Lung (tissue), 12 donors: Measurements from ENCODE around the gene KBTBD4. TPM values are rescaled to one million over a fixed set of nuclear protein-coding genes. Genes with fewer than 3 reads are reported as not detected.

ENCODE experiments used
- ATAC-seq: fragments of 200-7000 bp; cut with Tn5 transposase; one replicate; pipeline ENCODE4 v1.9.1; 2020; ENCODE audit warnings: moderate number of reproducible peaks; ENCODE audit not compliant: insufficient read depth, low FRiP score
- DNase-seq, 3 donors: peaks; one replicate each; pipeline ENCODE4 v3.0.0-alpha.2; 2013 to 2017
- H3K27ac ChIP-seq, 2 donors: one replicate each; pipeline ENCODE4 v1.5.1; 2013; ENCODE audit warnings: mild to moderate bottlenecking in 2 of 2, moderate library complexity in 2 of 2, control low read depth in 1 of 2, inconsistent platforms in 1 of 2, low read depth in 1 of 2, low read length in 1 of 2
- H3K27me3 ChIP-seq, 3 donors: one replicate each; pipeline ENCODE4 v1.5.1; 2013; ENCODE audit warnings: low read length in 2 of 3; ENCODE audit not compliant: control insufficient read depth in 3 of 3, insufficient read depth in 3 of 3
- H3K36me3 ChIP-seq, 4 donors: one replicate each; pipeline ENCODE4 v1.5.1; 2013; ENCODE audit warnings: low read length in 4 of 4, mild to moderate bottlenecking in 1 of 4, moderate library complexity in 1 of 4; ENCODE audit not compliant: control insufficient read depth in 4 of 4, insufficient read depth in 4 of 4
- H3K4me1 ChIP-seq, 5 donors: one replicate each; pipeline ENCODE4 v1.5.1; 2013; ENCODE audit warnings: low read length in 5 of 5, mild to moderate bottlenecking in 2 of 5, moderate library complexity in 1 of 5; ENCODE audit not compliant: control insufficient read depth in 5 of 5, insufficient read depth in 5 of 5
- H3K4me3 ChIP-seq: one replicate; pipeline ENCODE4 v1.5.1; 2013; ENCODE audit warnings: mild to moderate bottlenecking, control low read depth, moderate library complexity
- H3K9ac ChIP-seq, 2 donors: one replicate each; pipeline ENCODE4 v1.5.1; 2013; ENCODE audit warnings: low read length in 2 of 2, control low read depth in 1 of 2; ENCODE audit not compliant: insufficient read depth in 1 of 2
- H3K9me3 ChIP-seq, 4 donors: one replicate each; pipeline ENCODE4 v1.5.1; 2013; ENCODE audit warnings: low read length in 3 of 4, mild to moderate bottlenecking in 1 of 4, moderate library complexity in 1 of 4; ENCODE audit not compliant: control insufficient read depth in 4 of 4, insufficient read depth in 3 of 4
- CTCF ChIP-seq: IDR thresholded peaks from 2 replicates; pipeline ENCODE4 v1.5.1; 2012; ENCODE audit warnings: mild to moderate bottlenecking; ENCODE audit errors: control extremely low read depth, extremely low read depth
- WGBS, 2 donors: extraction: QIAGEN DNeasy Blood & Tissue Kit; methylation state at CpG; one replicate each; pipeline ENCODE4 v1.1.7; 2013; 5-methylcytosine and 5-hydroxymethylcytosine counted together
- polyA plus RNA-seq, 2 donors: library from polyadenylated mRNA; stranded (reverse); fragments of 200-250 nt; gene quantifications; one replicate each; pipeline ENCODE4 v1.2.1, GENCODE V29; 2013
- total RNA-seq, 2 donors: library from RNA; depleted of rRNA in 1 of 2; stranded (reverse); fragments of >200 nt in 1 of 2; gene quantifications; one replicate each; pipeline ENCODE4 v1.2.1, GENCODE V29; 2014 to 2021
- donor health status: control.
- donor health status: control.
- donor health status: Bipolar disorder and iron deficiency.
- donor health status: healthy.
- donor health status: DM: yes; HTN: yes; CAD: no.

The KBTBD4 gene
- total and polyA plus RNA-seq, 4 donors = 5.8 to 17.1 (median 15.9) TPM

GRCh38 chr11:47592970-47593369 lies 14.2 kb upstream of the KBTBD4 start:
- H3K27ac ChIP-seq = no peak overlapping the region
- 54 to 69% methylated on average over 2 of the region's 2 CpGs for whole genome bisulfite sequencing, 2 donors
- H3K9ac ChIP-seq = no peak overlapping the region
- H3K36me3 ChIP-seq = peaks cover 0 to 3% (median 0%) of the 10 kb centered on the region in 4 donors
- H3K9me3 ChIP-seq = peaks cover 0 to 4% (median 0%) of the 10 kb centered on the region in 4 donors
- TF ChIP-seq CTCF = no peak
- ATAC-seq = no peak
- H3K4me3 ChIP-seq = no peak overlapping the region
- H3K4me1 ChIP-seq = peaks cover 0 to 24% (median 5%) of the 10 kb centered on the region in 5 donors
- no peak for DNase-seq
- peaks cover 0 to 23% (median 12%) of the 10 kb centered on the region in 3 donors for H3K27me3 ChIP-seq

GRCh38 chr11:47592251-47592650 lies 13.5 kb upstream of the KBTBD4 start:
- DNase-seq (no peak), ATAC-seq (no peak)
- Histone ChIP-seq H3K27me3 (peaks cover 0 to 23% (median 12%) of the 10 kb centered on the region in 3 donors), H3K36me3 (peaks cover 0 to 3% (median 0%) of the 10 kb centered on the region in 4 donors), H3K4me1 (peaks cover 0 to 24% (median 5%) of the 10 kb centered on the region in 5 donors), H3K4me3 (no peak overlapping the region), H3K9ac (no peak overlapping the region), H3K27ac (no peak overlapping the region), H3K9me3 (peaks cover 0 to 4% (median 0%) of the 10 kb centered on the region in 4 donors)
- TF ChIP-seq CTCF = no peak
- WGBS, 2 donors = 34 to 64% methylated on average over 4 of the region's 4 CpGs

GRCh38 chr11:47591764-47592163 lies 13.0 kb upstream of the KBTBD4 start:
- no peak overlapping the region for H3K27ac ChIP-seq
- DNase-seq = no peak

More at GRCh38 chr11:47591764-47592163, 13.0 kb upstream of the KBTBD4 start:
- peaks cover 0 to 4% (median 0%) of the 10 kb centered on the region in 4 donors for H3K9me3 ChIP-seq
- no peak overlapping the region for H3K9ac ChIP-seq
- no peak for TF ChIP-seq CTCF
- peaks cover 0 to 3% (median 0%) of the 10 kb centered on the region in 4 donors for H3K36me3 ChIP-seq
- 15 to 37% methylated on average over 7 of the region's 7 CpGs for WGBS, 2 donors
- H3K4me1 ChIP-seq = peaks cover 0 to 28% (median 5%) of the 10 kb centered on the region in 5 donors
- H3K4me3 ChIP-seq = no peak overlapping the region
- no peak for ATAC-seq
- H3K27me3 ChIP-seq = peaks cover 0 to 23% (median 12%) of the 10 kb centered on the region in 3 donors
